OCI-LY7 (cell line): ENCODE data around the gene ZPR1. TPM values are rescaled to one million over a fixed set of nuclear protein-coding genes. Genes with fewer than 3 reads are reported as not detected.
A peak's percentile ranks its signal among the peaks of the same experiment; 100 is the strongest.

ENCODE experiments used
- BruUV-seq: library from RNA; stranded (reverse); fragments of 400-500 nt; replicated peaks from 2 replicates; lab custom pipeline; 2021; lab: Mats Ljungman, UMichigan
- CTCF ChIA-PET: fragments of 300-600 bp; sonication (Branson Sonifier 250); formaldehyde crosslinking; loops from one replicate; lab custom pipeline; 2022; ENCODE audit warnings: antibody characterized with exemption; ENCODE audit not compliant: unreplicated experiment; lab: Charles Lee
- POLR2A ChIA-PET: fragments of 300-600 bp; sonication (Branson Sonifier 250); formaldehyde crosslinking; loops from one replicate; lab custom pipeline; 2022; ENCODE audit warnings: antibody characterized with exemption; lab: Charles Lee
- DNase-seq: peaks from one replicate; pipeline ENCODE4 v3.0.0-alpha.2; 2015; ENCODE audit warnings: low spot score
- H2AFZ ChIP-seq: fragments of 200-600 bp; sonication (generic), shearing (Covaris generic); 2 replicates; pipeline ENCODE4 v1.6.1; 2014; ENCODE audit warnings: mild to moderate bottlenecking, antibody characterized with exemption, low read length, moderate library complexity
- H3K27ac ChIP-seq: fragments of 200-600 bp; sonication (generic); 2 replicates; pipeline ENCODE4 v1.5.1; 2014; ENCODE audit warnings: mixed run types, low read depth, mild to moderate bottlenecking, moderate library complexity, low read length, inconsistent platforms; ENCODE audit not compliant: poor library complexity, severe bottlenecking
- H3K36me3 ChIP-seq: fragments of 200-600 bp; sonication (generic); 2 replicates; pipeline ENCODE4 v1.6.1; 2014; ENCODE audit warnings: mild to moderate bottlenecking, antibody characterized with exemption, low read length, moderate library complexity, mixed read lengths; ENCODE audit not compliant: insufficient read depth
- H3K4me1 ChIP-seq: fragments of 200-600 bp; sonication (generic); 2 replicates; pipeline ENCODE4 v1.5.1; 2014; ENCODE audit warnings: mild to moderate bottlenecking, low read length; ENCODE audit not compliant: insufficient read depth, poor library complexity, severe bottlenecking
- H3K4me2 ChIP-seq: fragments of 200-600 bp; sonication (generic); 2 replicates; pipeline ENCODE4 v1.6.1; 2014; ENCODE audit warnings: mild to moderate bottlenecking, low read length
- H3K4me3 ChIP-seq: fragments of 200-600 bp; sonication (generic); 2 replicates; pipeline ENCODE4 v1.5.1; 2014; ENCODE audit warnings: mild to moderate bottlenecking, low read depth, low read length; ENCODE audit not compliant: poor library complexity, severe bottlenecking
- H3K79me2 ChIP-seq: fragments of 200-600 bp; sonication (generic); 2 replicates; pipeline ENCODE4 v1.6.1; 2016; ENCODE audit warnings: low read depth, mild to moderate bottlenecking, low read length, moderate library complexity, mixed read lengths; ENCODE audit not compliant: insufficient read depth
- H3K9me2 ChIP-seq: fragments of 200-600 bp; sonication (generic); 2 replicates; pipeline ENCODE4 v1.6.1; 2016; ENCODE audit warnings: mild to moderate bottlenecking, low read length, mixed read lengths; ENCODE audit not compliant: insufficient read depth
- H3K9me3 ChIP-seq: fragments of 200-600 bp; sonication (generic); 2 replicates; pipeline ENCODE4 v1.6.1; 2014; ENCODE audit warnings: mild to moderate bottlenecking, mixed run types, low read length, mixed read lengths
- H4K20me1 ChIP-seq: fragments of 200-600 bp; sonication (generic); 2 replicates; pipeline ENCODE4 v1.6.1; 2014; ENCODE audit warnings: mild to moderate bottlenecking, antibody characterized with exemption, low read length, moderate library complexity, mixed read lengths; ENCODE audit not compliant: insufficient read depth
- CTCF ChIP-seq: fragments of 200-600 bp; sonication (generic); conservative IDR thresholded peaks from 2 replicates; pipeline ENCODE4 v1.5.1; 2014; ENCODE audit warnings: mild to moderate bottlenecking, antibody characterized with exemption, low read length, moderate library complexity, mixed read lengths
- EZH2phosphoT487 ChIP-seq: fragments of 200-600 bp; sonication (generic); IDR thresholded peaks from 2 replicates; pipeline ENCODE4 v1.6.1; 2018; ENCODE audit warnings: low read depth, borderline replicate concordance, mild to moderate bottlenecking, mixed run types, antibody characterized with exemption, low read length, moderate library complexity, mixed read lengths
- intact Hi-C: fragments of 100-400 bp; cut with micrococcal nuclease; formaldehyde crosslinking; loops from one replicate; pipeline ENCODE4 v1.10.0; 2022; ENCODE audit not compliant: unreplicated experiment
- total RNA-seq, 2 experiments: library from RNA; depleted of rRNA in 1 of 2; stranded (reverse); fragments of >200 nt in 1 of 2; shearing (Covaris generic) in 1 of 2; gene quantifications; 2 replicates each; pipeline ENCODE4 v1.2.3, GENCODE V29; 2014 to 2022

The ZPR1 gene
- total RNA-seq, 2 experiments from 2014 or later = 57.4 to 67.5 TPM

- H2AFZ ChIP-seq = peak within 1 kb of the TSS; percentile 76
- intact Hi-C loops = loop anchor here (1.0 to 5.0 kb wide), 4 partner anchors 46 to 390 kb away; partner anchors contain the start of gene APOA1
- peaks cover 9% of the 10 kb centered on the region for H3K79me2 ChIP-seq
- ChIA-PET CTCF (interaction anchor here (0.9 to 2.0 kb wide), 3 partner anchors 44 to 389 kb away, joined by 3 to 4 read pairs (median 4); no protein-coding TSS in a partner anchor), POLR2A (interaction anchor here (0.6 to 1.2 kb wide), 2 partner anchors 347 to 440 kb away, joined by 3 to 4 read pairs; no protein-coding TSS in a partner anchor)
- peak within 1 kb of the TSS; percentile 40; the same call in 1 of the 2 replicates for H3K4me2 ChIP-seq
- peak within 1 kb of the TSS; percentile 9 for H3K4me3 ChIP-seq
- no peaks in the 10 kb centered on the region for H3K9me2 ChIP-seq
- no TSS peak for BruUV-seq
- DNase-seq = no peak
- H3K27ac ChIP-seq = no peak within 1 kb of the TSS
- TF ChIP-seq EZH2phosphoT487 = no peak
- no peak for TF ChIP-seq CTCF
- no peaks in the 10 kb centered on the region for H3K9me3 ChIP-seq
- H4K20me1 ChIP-seq = no peaks in the 10 kb centered on the region
- H3K36me3 ChIP-seq = peaks cover under 1% of the 10 kb centered on the region; the same call in 1 of the 2 replicates
- peaks cover 17% of the 10 kb centered on the region for H3K4me1 ChIP-seq
These were observed 4.0 kb upstream of the ZPR1 start, which contains the start of gene APOA5 for GRCh38 chr11:116791813-116792143. Gene APOA5, minus strand, starts transcription at chr11:116791879. Its CDS starts 19 bp downstream, at chr11:116791860.

GRCh38 chr11:116791002-116791812, 3.4 kb upstream of the ZPR1 start:
- no peaks in the 10 kb centered on the region for H3K9me2 ChIP-seq
- H3K79me2 ChIP-seq = peaks cover 15% of the 10 kb centered on the region
- no peaks in the 10 kb centered on the region for H4K20me1 ChIP-seq
- no peaks in the 10 kb centered on the region for H3K9me3 ChIP-seq
- peaks cover 22% of the 10 kb centered on the region for H3K4me1 ChIP-seq
- no TSS peak for BruUV-seq
- intact Hi-C loops = loop anchor here (1.0 to 5.0 kb wide), 4 partner anchors 46 to 390 kb away; partner anchors contain the start of gene APOA1
- peak overlapping the region; percentile 9 for H3K4me3 ChIP-seq
- ChIA-PET CTCF (interaction anchor here (0.9 to 2.0 kb wide), 4 partner anchors 25 to 389 kb away, joined by 3 to 4 read pairs (median 4); no protein-coding TSS in a partner anchor), POLR2A (interaction anchor here (0.6 to 1.2 kb wide), 3 partner anchors 45 to 313 kb away, joined by 3 to 5 read pairs (median 4); no protein-coding TSS in a partner anchor)
- TF ChIP-seq CTCF (peak; percentile 87), EZH2phosphoT487 (no peak)
- H3K27ac ChIP-seq = no peak overlapping the region
- peak overlapping the region; percentile 40; the same call in 1 of the 2 replicates for H3K4me2 ChIP-seq
- peak; percentile 71 for DNase-seq
- peaks cover 6% of the 10 kb centered on the region for H3K36me3 ChIP-seq
- H2AFZ ChIP-seq = peak overlapping the region; percentile 76
